Activated naive CD8-positive, alpha-beta T cell treated with anti-CD3 and anti-CD28 coated beads, Interleukin-2, amount 10 ng/mL, durations not matched to agents 7 days and 5 days (primary cell): ENCODE results near the gene NCOA7. TPM values are rescaled to one million over a fixed set of nuclear protein-coding genes. Genes with fewer than 3 reads are reported as not detected.
"Not testable (repeated sequence)": the region's sequence is repeated elsewhere in the genome, so short reads cannot be mapped to it uniquely, and the experiment has no call there.

ENCODE experiments used
- ATAC-seq: fragments of 150-1000 bp; cut with Tn5 transposase; one replicate; pipeline ENCODE4 v1.10.0; 2021; ENCODE audit warnings: low read depth, moderate library complexity
- POLR2A ChIA-PET: fragments of 350-600 bp; sonication (Branson Sonifier 250); formaldehyde crosslinking; loops from one replicate; lab custom pipeline; 2021; ENCODE audit warnings: antibody characterized with exemption; lab: Charles Lee
- DNase-seq: peaks from one replicate; pipeline ENCODE4 v3.0.0; 2021
- H3K27ac Mint-ChIP-seq: one replicate; pipeline ENCODE4 v1.8.0; 2022; ENCODE audit warnings: mild to moderate bottlenecking, mixed read lengths
- H3K27me3 Mint-ChIP-seq: one replicate; pipeline ENCODE4 v1.8.0; 2022; ENCODE audit warnings: mild to moderate bottlenecking, moderate library complexity, mixed read lengths
- H3K36me3 Mint-ChIP-seq: one replicate; pipeline ENCODE4 v1.8.0; 2021; ENCODE audit warnings: mild to moderate bottlenecking, mixed read lengths
- H3K4me1 Mint-ChIP-seq: one replicate; pipeline ENCODE4 v1.8.0; 2021; ENCODE audit warnings: mixed read lengths
- H3K4me3 Mint-ChIP-seq: one replicate; pipeline ENCODE4 v1.8.0; 2022; ENCODE audit warnings: mild to moderate bottlenecking, moderate library complexity, mixed read lengths
- H3K9me3 Mint-ChIP-seq: one replicate; pipeline ENCODE4 v1.8.0; 2021; ENCODE audit warnings: mixed read lengths
- total RNA-seq, 2 experiments: library from RNA; stranded (reverse); gene quantifications; one replicate each; pipeline ENCODE4 v1.2.3, GENCODE V29; 2021

NCOA7 gene
- total RNA-seq, 2 experiments from 2014 or later: 51.1 to 58.6 TPM

GRCh38 chr6:125769147-125769783 lies 21.5 kb upstream of the NCOA7 start:
- H3K4me3 Mint-ChIP-seq: no peak overlapping the region
- ATAC-seq (no peak), DNase-seq (no peak)
- POLR2A ChIA-PET: no interaction called here
- peaks cover 5% of the 10 kb centered on the region for H3K4me1 Mint-ChIP-seq
- peaks cover 16% of the 10 kb centered on the region for H3K27me3 Mint-ChIP-seq
- H3K36me3 Mint-ChIP-seq: no peaks in the 10 kb centered on the region
- H3K27ac Mint-ChIP-seq: no peak overlapping the region
- H3K9me3 Mint-ChIP-seq: no peaks in the 10 kb centered on the region

- POLR2A ChIA-PET: no interaction called here
- H3K9me3 Mint-ChIP-seq: no peaks in the 10 kb centered on the region
- ATAC-seq (no peak), DNase-seq (no peak)
- H3K27ac Mint-ChIP-seq: no peak overlapping the region
- no peaks in the 10 kb centered on the region for H3K36me3 Mint-ChIP-seq
- peaks cover 3% of the 10 kb centered on the region for H3K4me1 Mint-ChIP-seq
- H3K27me3 Mint-ChIP-seq: peaks cover 26% of the 10 kb centered on the region
- H3K4me3 Mint-ChIP-seq: no peak overlapping the region
Observed at GRCh38 chr6:125773387-125774341, 17.1 kb upstream of the NCOA7 start.

DNA sequence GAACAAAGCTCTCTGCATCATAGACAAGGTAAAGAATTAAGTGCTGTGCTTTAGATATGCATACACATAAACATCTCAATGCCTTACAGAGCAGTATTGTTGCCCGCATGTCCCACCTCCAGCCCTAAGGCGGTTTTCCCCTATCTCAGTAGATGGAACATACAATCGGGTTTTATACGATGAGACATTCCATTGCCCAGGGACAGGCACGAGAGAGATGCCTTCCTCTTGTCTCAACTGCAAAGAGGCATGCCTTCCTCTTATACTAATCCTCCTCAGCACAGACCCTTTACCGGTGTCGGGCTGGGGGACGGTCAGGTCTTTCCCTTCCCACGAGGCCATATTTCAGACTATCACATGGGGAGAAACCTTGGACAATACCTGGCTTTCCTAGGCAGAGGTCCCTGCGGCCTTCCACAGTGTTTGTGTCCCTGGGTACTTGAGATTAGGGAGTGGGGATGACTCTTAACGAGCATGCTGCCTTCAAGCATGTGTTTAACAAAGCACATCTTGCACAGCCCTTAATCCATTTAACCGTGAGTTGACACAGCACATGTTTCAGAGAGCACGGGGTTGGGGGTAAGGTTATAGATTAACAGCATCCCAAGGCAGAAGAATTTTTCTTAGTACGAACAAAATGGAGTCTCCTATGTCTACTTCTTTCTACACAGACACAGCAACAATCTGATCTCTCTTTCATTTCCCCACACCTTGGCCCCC lies 14.5 kb upstream of the NCOA7 start:
- H3K27ac Mint-ChIP-seq, POLR2A ChIA-PET, DNase-seq, H3K4me3 Mint-ChIP-seq, H3K36me3 Mint-ChIP-seq, H3K9me3 Mint-ChIP-seq, H3K4me1 Mint-ChIP-seq, ATAC-seq: not testable (repeated sequence)
- H3K27me3 Mint-ChIP-seq: peaks cover 25% of the 10 kb centered on the region

GRCh38 chr6:125779924-125780539 lies 10.7 kb upstream of the NCOA7 start:
- DNase-seq (peak; percentile 87), ATAC-seq (peak; percentile 79)
- H3K9me3 Mint-ChIP-seq: no peaks in the 10 kb centered on the region
- peaks cover 10% of the 10 kb centered on the region for H3K4me1 Mint-ChIP-seq
- peaks cover 3% of the 10 kb centered on the region for H3K36me3 Mint-ChIP-seq
- POLR2A ChIA-PET: interaction anchor here (0.7 to 3.1 kb wide), 5 partner anchors 10 to 480 kb away, joined by 3 to 161 read pairs (median 13); partner anchors contain the start of genes HDDC2, HINT3, NCOA7 and TRMT11
- H3K27ac Mint-ChIP-seq: no peak overlapping the region
- no peak overlapping the region for H3K4me3 Mint-ChIP-seq
- H3K27me3 Mint-ChIP-seq: peaks cover 23% of the 10 kb centered on the region

DNA sequence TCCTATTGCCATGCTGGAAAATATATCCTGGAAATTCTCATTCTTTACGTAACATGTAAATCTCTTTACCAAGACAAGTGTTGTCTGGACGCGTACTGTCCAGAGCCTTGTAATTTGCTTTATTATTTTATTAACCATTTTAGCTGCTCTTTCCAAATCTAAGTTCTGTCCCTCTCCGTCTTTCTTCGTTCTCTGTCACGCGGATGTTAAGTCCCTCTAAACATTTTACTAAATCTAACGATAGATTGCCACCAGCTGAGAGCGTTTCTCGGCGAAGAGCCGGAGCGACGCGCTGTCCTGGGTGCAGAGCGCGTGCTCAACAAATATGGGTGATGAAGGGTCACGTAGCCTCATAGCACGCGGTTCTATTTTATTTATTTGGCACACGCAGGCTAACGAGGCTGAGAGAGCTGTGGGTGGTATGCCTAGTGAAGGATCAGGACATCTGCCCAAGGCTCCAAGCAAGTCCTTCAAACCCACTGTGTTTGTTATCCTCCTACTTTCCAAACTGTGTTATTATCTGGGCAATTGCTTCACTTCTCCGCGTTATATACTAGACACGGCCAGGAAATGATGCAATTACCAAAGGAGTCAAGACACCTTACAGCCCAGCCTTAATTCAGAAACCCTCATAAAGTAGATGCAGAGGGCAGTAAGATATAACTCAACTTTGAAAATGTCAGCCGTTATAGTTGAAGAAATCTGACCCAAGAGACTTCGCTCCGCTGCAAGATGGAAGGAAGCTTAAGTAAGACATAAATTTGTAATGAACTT lies 10.0 kb upstream of the NCOA7 start:
- peaks cover 10% of the 10 kb centered on the region for H3K4me1 Mint-ChIP-seq
- H3K27ac Mint-ChIP-seq: no peak overlapping the region
- peaks cover 4% of the 10 kb centered on the region for H3K36me3 Mint-ChIP-seq
- DNase-seq: peak; percentile 61
- POLR2A ChIA-PET: interaction anchor here (0.7 to 3.1 kb wide), 11 partner anchors 10 to 481 kb away, joined by 3 to 161 read pairs (median 4); partner anchors contain the start of genes HDDC2, HINT3, NCOA7 and TRMT11
- no peaks in the 10 kb centered on the region for H3K9me3 Mint-ChIP-seq
- ATAC-seq: peak; percentile 82
- no peak overlapping the region for H3K4me3 Mint-ChIP-seq
- H3K27me3 Mint-ChIP-seq: peaks cover 17% of the 10 kb centered on the region

GRCh38 chr6:125781314-125781868 lies 9.4 kb upstream of the NCOA7 start:
- Mint-ChIP-seq H3K9me3 (no peaks in the 10 kb centered on the region), H3K27ac (no peak overlapping the region), H3K36me3 (peaks cover 8% of the 10 kb centered on the region), H3K4me1 (peaks cover 10% of the 10 kb centered on the region), H3K4me3 (no peak overlapping the region), H3K27me3 (peaks cover 15% of the 10 kb centered on the region)
- no peak for DNase-seq
- POLR2A ChIA-PET: interaction anchor here (0.8 to 3.1 kb wide), 10 partner anchors 9 to 480 kb away, joined by 3 to 161 read pairs (median 4); partner anchors contain the start of genes HDDC2, HINT3, NCOA7 and TRMT11
- peak; percentile 58 for ATAC-seq

GRCh38 chr6:125784365-125784764 lies 6.4 kb upstream of the NCOA7 start:
- peaks cover 16% of the 10 kb centered on the region for H3K36me3 Mint-ChIP-seq
- POLR2A ChIA-PET: no interaction called here
- DNase-seq: no peak
- no peak overlapping the region for H3K4me3 Mint-ChIP-seq
- peaks cover 15% of the 10 kb centered on the region for H3K4me1 Mint-ChIP-seq
- ATAC-seq: no peak
- H3K27me3 Mint-ChIP-seq: no peaks in the 10 kb centered on the region
- H3K27ac Mint-ChIP-seq: no peak overlapping the region
- H3K9me3 Mint-ChIP-seq: no peaks in the 10 kb centered on the region

DNA sequence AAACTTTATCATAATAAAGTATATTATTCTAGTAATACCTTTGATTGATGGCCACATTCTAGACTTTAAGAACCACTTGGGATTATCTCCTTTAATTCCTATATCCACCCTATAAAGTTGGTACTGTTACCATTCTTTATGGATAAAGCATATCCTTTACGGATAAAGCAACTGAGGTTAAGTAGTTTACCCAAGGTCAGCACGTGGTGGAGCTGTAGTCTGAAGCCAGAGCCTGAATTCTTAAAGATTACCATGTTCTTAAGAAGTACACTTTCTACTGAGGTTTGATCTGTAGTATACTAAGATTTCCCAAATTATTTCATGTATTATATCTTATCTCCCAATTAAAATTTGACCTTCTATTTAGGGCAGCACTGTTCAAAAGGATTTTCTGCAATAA lies 3.0 kb upstream of the NCOA7 start:
- peaks cover 16% of the 10 kb centered on the region for H3K36me3 Mint-ChIP-seq
- peaks cover 28% of the 10 kb centered on the region for H3K4me1 Mint-ChIP-seq
- DNase-seq: no peak
- POLR2A ChIA-PET: no interaction called here
- no peak overlapping the region for H3K4me3 Mint-ChIP-seq
- no peak for ATAC-seq
- no peaks in the 10 kb centered on the region for H3K9me3 Mint-ChIP-seq
- H3K27me3 Mint-ChIP-seq: no peaks in the 10 kb centered on the region
- no peak overlapping the region for H3K27ac Mint-ChIP-seq

DNA sequence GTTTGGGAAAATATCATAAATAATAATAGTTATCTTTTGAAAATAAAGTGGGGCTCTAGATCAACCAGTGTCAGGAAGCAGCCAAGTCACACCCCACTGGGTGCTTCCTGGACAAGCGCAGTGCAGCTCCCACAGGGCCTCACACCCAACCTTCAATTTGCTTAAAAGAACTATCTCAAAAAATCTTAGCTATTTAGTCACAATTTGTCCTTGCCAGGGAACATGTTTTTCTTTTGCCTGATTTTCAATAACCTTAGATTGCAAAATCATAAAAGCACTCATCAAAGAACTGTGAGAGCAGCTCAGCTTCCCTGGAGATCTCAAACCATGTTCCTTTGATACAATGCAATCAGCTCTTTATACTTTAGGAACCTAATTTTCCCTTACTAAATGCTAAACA lies 1.6 kb upstream of the NCOA7 start:
- H3K4me1 Mint-ChIP-seq: peaks cover 37% of the 10 kb centered on the region
- peak overlapping the region; percentile 96 for H3K4me3 Mint-ChIP-seq
- no peaks in the 10 kb centered on the region for H3K9me3 Mint-ChIP-seq
- H3K27me3 Mint-ChIP-seq: no peaks in the 10 kb centered on the region
- H3K27ac Mint-ChIP-seq: peak overlapping the region; percentile 99
- H3K36me3 Mint-ChIP-seq: peaks cover 16% of the 10 kb centered on the region
- DNase-seq (no peak), ATAC-seq (no peak)
- POLR2A ChIA-PET: interaction anchor here (1.7 to 5.2 kb wide), 9 partner anchors 8 to 487 kb away, joined by 5 to 161 read pairs (median 11); partner anchors contain the start of genes HDDC2 and HINT3

- ATAC-seq: peak; percentile 21
- DNase-seq: peak; percentile 67
- Mint-ChIP-seq H3K9me3 (no peaks in the 10 kb centered on the region), H3K4me3 (peak overlapping the region; percentile 96), H3K4me1 (peaks cover 36% of the 10 kb centered on the region), H3K27me3 (no peaks in the 10 kb centered on the region), H3K36me3 (peaks cover 13% of the 10 kb centered on the region), H3K27ac (peak overlapping the region; percentile 99)
- POLR2A ChIA-PET: interaction anchor here (0.6 to 5.2 kb wide), 32 partner anchors 9 to 1508 kb away, joined by 3 to 161 read pairs (median 6); partner anchors contain the start of genes HDDC2, HINT3 and TRMT11
Observed at GRCh38 chr6:125789576-125790357, 993 bp upstream of the NCOA7 start.

- peaks cover 36% of the 10 kb centered on the region for H3K4me1 Mint-ChIP-seq
- ATAC-seq: peak; percentile 43
- POLR2A ChIA-PET: interaction anchor here (0.5 to 5.2 kb wide), 31 partner anchors 10 to 1553 kb away, joined by 3 to 161 read pairs (median 6); partner anchors contain the start of genes HDDC2, HINT3 and TRMT11
Observed at GRCh38 chr6:125791151-125791819, 525 bp downstream of the NCOA7 start.

More at GRCh38 chr6:125791151-125791819, 525 bp downstream of the NCOA7 start:
- Mint-ChIP-seq H3K27me3 (no peaks in the 10 kb centered on the region), H3K9me3 (no peaks in the 10 kb centered on the region), H3K4me3 (peak overlapping the region; percentile 89), H3K27ac (peak overlapping the region; percentile 77), H3K36me3 (peaks cover 7% of the 10 kb centered on the region)
- no peak for DNase-seq
